GM18907 (cell line): ENCODE data around the gene ANKRD29.
"Not testable (repeated sequence)": the region's sequence is repeated elsewhere in the genome, so short reads cannot be mapped to it uniquely, and the experiment has no call there.

Experiments
- ATAC-seq: cut with Tn5 transposase; IDR thresholded peaks from one replicate; pipeline ENCODE4 v1.9.1; 2021; ENCODE audit warnings: mild to moderate bottlenecking, moderate library complexity; ENCODE audit not compliant: unreplicated experiment

ANKRD29 gene

DNA sequence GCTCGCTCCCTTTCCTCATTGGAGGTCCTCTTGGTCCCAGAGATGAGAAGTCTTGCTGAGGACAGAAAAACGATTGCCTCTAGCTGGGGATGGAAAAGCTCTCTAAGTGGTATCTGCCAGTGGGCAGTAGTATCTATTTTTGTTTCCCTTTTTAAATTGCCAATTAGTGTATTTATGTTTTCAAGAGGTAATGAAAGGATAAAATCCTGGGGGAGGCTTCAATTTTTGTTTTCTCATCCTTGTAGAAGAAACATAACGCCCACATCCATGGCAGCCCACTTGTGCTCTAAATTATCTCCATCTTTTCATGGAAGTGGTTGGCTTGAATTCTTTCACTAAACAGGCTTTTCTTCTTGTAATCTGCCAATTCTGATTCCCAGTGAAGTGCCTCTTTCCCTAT lies 14.3 kb downstream of the ANKRD29 start:
- no peak for ATAC-seq

DNA sequence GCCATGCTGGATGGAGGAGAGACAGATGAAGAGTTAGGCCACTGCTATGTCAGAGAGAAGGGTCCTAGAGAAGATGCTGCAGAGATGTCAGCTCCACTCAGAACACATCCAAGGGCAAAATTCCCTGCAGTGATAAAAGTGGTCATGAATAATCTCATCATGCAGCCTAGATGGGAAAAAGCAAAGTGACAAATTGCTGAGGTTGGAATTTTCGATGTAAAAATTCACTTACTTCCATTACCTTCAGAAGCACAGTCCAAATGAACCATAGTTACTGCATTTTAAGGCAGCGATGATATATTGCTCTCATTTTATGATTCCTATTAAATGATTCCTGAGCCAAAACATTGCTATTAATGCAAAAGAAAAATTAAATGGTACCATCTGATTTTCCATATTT lies 16.4 kb downstream of the ANKRD29 start:
- ATAC-seq, result no peak

DNA sequence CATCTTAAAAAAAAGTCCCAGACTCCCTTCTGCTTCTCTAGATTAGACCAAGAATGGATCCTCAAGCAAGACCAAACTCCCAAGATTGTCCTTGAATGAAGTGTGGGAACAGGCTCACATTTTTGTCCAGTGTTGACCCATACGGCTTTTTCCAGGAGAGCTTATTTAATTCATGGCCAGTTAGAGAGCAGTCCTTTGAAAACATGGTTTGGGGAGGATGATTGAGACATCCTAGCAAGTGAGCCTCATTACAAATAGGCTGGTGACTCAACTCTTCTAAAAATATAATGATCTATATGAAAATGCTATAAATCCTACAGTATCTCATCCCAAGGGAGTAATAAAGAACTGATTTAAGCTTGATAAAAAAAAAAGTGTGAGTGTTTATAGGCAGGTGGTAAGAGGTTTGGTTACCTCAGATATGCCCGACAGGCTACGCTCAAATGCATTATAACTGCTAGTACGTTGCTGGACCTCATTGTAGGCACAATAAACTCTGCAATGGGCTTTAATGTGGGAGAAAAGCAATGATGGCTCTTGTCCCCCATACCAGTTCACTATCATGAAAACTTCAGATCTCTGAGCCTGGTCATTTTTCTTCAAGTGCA lies 17.0 kb downstream of the ANKRD29 start:
- ATAC-seq, result no peak

DNA sequence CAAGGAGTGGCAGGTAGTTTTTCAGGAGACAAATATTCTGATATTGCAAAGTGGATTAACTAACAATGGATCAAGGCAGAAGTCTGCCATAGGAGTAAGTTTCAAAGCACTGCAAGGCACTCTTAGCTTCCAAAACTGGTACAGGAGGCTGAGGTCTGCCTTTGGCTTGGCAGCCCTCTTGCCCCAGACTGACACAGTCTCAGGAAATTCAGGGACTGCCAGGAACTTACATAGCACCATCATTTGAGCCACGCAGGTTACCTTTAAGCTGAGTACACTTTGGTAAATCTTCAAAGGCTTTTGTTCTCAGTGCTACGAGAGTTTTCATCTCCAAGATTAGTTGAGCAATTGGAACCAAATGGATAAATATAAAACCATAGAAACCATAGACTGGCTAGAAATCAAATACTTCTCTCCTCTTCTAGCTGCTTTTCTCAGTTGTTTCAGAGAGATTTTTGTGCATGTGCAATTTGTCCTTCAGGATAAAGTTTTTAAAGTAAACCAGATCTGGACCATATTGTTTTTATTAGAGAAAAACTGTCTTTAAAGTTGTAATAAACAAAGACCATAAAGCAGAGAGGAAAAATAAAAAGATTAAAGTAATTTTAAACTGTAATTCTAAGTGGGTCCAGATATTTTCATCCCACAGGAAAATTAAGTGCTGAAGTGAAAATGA lies 18.8 kb downstream of the ANKRD29 start:
- ATAC-seq, result no peak

DNA sequence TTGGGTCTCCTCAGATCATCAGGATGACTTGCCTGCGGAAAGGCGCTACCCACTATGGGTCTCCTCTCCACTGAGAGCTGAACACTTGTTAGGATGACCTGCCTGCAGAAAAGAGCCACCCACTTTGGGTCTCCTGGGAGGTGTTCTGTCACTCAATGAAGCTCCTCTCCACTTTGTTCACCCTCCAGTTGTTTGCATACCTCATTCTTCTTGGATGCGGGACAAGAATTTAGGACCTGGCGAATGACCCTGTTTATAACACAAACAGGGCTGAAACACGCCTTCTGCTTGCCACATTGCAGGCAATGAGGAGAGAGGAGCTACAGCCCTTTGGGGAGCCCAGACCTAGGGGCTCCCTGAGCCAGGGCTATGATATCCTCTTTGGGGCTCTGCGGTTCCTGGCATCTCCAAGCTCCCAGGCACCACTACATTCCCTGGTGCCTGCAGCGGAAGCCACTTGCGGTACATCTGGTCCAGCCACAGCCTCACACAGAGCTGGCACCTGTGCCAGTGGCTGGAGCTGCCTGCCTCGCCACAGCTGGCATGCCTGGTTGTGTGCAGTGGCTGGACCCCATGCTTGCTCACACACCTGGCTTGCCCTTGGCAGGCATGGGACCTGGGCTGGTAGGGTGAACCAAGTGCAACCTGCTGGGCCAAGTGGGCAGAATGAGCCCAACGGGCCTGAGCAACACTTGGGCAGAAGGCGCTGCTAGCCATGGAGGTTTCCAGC lies 20.6 kb downstream of the ANKRD29 start:
- no peak for ATAC-seq

DNA sequence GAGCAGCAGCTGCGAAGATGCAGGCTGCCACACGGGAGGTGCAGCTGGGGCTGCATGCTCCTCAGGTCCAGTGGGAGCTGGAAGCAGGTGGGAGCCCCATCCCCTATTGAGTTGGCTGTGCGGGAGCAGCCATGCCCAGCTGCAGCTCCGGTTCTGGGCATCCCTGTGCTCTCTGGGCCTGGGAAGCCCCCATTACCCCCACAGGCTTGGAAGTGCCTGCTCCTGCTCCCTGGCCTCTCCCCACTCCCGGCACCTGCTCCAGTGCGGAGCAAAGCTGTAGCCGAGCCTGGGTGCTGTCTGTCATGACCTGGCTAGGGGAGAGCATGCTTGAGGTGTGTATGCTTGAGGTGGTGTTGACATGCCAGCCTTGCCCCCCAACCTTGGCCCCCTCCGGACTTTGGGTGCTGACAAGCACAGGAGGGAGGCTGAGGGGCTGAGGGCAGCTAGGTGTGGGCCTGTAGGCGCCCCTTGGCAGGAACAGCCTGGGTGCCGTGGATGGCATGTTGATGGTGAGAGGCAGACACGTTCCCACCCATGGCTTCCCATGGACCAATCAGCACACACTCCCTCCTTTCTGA lies 21.5 kb downstream of the ANKRD29 start:
- no peak for ATAC-seq

DNA sequence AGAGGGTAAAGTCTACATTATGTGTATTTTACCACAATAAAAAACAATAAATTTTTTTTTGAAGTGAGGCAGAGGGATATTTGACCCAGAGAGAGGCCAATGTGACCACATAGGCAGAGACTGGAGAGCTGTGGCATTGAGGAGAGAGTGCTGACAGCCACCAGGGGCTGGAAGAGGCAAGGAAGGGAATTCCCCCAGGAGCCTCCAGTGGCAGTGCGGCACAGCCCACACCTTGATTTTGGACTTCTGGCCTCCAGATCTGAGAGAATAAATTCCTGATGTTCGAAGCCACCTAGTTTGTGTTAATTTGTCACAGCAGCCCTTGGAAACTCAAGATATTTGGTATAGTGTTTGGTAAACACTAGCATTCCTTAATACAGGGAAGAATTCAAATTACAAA lies 22.7 kb downstream of the ANKRD29 start:
- ATAC-seq, result no peak

DNA sequence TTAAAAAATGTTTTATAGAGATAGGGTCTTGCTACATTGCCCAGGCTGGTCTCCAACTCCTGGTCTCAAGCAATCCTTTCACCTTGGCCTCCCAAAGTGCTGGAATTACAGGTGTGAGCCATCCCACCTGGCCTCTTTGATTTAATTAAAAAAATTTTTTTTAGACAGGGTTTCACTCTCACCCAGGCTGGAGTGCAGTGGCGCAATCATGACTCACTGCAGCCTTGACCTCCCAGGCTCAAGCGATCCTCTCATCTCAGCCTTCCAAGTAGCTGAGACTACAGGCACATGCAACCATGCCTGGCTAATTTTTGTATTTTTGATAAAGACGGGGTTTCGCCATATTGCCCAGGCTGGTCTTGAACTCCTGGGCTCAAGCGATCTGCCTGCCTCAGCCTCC lies 26.3 kb downstream of the ANKRD29 start:
- not testable (repeated sequence) for ATAC-seq

DNA sequence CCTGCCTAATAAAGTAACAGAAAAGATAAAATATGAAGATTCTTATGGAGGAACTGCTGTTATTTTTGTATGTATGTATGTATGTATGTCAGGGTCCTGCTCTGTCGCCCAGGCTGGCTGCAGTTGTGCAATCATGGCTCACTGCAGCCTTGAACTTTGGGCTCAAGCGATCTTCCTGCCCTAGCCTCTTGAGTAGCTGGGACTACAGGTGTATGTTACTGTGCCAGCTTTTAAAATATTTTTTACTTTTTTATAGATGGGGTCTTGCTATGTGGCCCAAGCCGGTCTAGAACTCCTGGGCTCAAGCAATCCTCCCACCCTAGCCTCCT lies 26.7 kb downstream of the ANKRD29 start:
- no peak for ATAC-seq

DNA sequence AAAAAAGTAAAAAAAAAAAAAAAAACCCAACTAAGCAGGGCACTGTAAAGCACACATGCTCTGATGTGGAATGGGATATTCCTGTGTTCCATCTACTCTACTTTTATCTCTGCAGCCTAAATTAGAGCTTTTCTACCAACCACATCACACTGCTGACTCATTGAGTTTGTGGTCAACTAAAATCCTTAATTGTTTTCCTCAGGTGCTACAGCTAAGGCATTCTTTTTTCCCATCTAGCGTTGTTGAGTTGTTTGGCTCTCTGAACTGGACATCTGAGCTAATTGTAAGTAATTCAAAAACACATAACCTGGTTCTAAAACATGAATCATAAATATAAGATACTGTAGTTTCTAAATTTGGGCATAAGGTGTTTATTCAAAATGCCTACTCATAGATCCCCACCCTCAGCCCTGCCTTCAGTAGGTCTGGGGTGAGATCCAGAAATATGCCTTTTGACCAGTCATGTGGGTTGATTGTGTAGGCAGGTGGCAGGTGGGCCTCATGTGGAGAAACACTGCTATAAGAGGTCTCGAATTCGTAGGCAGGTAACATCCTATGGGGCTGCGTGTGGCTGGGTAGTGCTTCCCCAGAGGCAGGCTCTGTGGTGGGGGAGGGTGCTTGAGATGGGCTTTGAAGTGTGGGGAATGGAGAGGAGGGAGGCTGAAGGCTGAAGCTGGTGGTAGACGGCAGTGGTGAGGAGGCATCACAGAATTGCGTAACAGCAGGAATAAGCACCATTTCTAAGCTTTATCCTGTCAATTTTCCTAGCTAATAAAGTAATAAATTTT lies 27.2 kb downstream of the ANKRD29 start:
- ATAC-seq, result no peak

DNA sequence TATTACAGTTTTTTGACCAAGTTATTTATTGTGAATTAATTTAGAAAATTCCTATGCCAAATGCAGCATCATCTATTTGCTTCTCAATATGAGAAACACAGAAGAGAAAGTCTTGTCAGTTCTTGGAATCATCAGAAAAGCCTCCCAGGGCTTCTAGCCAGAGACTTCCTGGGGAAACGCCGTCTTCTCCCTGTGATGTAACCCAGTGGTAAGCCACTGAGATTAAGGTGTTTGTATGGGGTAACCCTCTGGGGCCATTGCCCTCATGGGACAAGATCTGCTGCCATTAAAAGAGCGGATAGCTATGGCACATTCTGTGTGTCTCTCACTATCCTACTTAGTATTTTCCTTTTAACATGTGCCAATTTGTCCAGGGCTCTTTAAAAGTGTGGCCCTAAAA lies 28.0 kb downstream of the ANKRD29 start:
- no peak for ATAC-seq

DNA sequence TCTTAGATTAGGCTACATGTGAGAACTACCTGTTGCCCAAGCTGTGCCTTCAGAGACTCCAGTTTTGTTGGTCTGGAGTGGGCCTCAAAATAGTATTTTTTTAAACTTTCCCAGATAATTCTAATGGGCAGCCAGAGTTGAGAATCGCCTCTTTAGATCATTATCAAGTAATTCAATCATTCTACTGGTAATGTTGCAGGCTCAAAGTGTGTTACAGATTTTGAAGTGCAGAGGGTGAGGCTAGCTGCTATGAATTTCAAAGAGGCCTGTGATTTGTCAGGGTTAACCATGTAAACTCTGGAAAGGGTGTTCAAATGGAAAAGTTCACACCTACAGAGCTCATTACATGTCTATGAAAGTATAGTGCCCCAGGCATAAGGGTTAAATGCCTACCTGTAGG lies 30.1 kb downstream of the ANKRD29 start:
- no peak for ATAC-seq

DNA sequence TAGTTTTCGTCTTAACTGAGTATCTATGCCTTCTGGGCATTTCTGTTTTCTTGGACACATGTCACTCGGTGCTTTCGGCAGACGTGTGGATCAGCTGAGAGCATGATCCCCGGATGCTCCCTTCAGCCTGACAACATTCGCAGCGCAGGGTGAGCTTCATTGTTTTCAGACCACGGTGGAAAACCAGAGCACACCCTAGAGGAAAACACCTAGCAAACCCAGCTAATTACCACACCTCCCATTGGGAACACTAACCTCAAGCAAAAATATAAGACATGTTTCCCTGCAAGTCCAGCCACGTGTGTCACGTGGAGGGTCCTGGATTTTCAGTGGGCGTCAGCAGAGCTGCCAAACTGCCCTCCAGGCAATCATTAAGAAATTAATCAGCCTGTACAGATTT lies 31.0 kb downstream of the ANKRD29 start:
- ATAC-seq, result no peak

DNA sequence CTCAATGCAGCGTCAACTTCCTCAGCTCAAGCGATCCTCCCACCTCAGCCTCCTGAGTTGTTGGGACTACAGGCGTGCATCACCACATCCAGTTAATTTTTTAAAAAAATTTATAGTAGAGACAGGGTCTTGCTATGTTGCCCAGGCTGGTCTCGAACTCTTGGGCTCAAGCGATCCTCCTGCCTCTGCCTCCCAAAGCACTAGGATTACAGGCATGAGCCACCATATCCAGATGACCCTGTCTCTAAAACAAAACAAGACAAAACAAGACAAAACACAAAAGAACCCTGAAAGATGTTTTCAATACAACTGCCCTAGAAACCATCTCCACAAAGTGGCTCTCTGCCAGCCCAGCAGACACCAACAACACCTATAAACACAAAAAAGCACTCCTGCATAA lies 31.4 kb downstream of the ANKRD29 start:
- ATAC-seq, result no peak

DNA sequence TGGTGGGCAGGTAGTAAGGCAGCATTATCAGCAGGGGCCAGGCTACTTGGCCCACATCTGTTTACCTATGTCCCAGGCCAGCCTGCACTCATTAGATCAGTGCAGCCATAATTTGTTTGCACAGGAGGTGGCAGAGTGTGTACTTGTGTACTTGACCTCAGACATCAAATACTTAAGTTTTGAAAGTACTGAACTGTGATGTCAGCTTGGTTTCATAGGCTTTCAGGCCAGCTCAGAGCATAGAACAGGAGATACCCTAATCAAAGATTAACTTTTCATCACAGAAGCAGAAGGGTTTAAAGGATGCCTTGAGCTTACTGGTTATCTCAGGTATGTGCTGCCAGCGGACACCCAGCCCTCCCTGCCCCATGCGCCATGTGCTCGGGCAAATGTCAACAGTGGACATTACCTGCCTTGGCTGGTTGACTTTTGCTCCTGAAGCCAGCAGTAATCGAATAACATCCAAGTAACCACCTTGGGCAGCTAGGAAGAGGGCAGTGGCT lies 33.2 kb downstream of the ANKRD29 start:
- peak; percentile 99 for ATAC-seq

DNA sequence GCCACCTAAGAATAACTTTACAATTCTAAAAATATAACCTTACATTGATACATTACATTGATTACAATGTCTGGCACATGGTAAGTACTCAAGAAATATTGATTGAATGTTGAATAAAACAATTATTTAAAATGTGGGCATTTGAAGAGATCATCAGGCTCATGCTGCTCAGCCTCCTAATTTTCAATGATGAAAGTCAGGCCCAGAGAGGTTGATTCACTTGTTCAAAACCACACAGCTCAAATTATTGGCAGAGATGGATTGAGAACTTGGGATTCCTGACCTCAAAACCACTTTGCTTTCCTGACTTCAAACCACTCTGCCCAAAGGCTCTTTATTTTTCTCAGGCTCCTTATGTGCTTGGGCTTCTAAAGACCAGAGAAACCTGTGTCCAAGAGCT lies 34.7 kb downstream of the ANKRD29 start:
- ATAC-seq, result no peak

DNA sequence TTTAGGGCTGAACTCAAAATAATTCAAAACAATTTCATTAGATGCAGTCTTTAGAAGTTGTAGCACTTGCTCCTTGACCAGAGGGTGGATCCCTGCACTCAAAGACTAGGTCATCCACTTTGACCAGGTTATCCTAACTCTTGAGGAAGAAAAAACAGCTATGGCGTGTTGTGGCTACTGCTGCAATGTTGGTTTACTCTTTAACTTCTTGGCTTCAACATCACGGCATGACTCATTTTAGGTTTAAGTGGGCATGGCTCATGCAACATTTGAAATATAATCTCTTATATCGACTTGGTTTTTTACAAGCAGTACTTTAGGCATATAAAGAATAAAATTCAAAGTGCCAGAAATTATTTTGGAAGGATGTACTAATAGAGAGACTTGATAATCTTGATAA lies 35.4 kb downstream of the ANKRD29 start:
- ATAC-seq, result no peak

DNA sequence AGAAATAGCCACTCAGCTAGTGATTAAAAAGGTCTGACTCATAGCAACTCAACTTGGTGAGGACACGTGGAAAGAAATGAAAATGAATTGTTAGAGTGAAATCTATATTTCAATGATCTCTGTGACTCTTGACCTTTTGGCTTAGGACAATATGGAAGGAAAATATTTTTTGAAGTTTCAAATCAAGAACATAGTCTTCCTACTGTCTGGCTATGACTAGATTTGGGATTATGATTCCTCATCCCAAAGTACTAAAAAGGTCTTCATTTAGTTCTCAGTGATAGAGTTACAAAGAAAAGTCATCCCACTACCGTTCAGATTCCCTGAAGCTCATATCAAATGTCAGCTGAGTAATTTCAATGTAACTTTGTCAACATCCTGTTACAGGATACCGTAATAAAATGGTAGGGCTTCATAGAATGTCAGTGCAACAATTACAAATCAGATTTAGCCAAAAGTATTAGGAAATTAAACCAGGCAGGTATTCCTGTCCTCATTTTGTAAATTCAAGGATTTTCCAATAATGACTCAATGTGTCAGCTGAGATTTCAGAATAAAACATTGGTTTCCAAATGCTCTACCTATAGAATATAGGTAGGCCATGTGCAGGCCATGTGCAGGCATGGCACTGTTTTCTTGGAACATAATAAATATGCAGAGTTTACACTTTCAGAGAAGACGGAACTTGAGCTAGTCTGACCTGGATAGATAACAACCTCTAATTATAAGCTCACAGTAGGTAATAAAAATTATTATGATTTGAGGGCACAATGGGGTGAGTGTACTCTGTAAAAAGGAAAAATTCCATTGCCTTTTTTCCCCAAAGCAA lies 36.0 kb downstream of the ANKRD29 start:
- no peak for ATAC-seq

DNA sequence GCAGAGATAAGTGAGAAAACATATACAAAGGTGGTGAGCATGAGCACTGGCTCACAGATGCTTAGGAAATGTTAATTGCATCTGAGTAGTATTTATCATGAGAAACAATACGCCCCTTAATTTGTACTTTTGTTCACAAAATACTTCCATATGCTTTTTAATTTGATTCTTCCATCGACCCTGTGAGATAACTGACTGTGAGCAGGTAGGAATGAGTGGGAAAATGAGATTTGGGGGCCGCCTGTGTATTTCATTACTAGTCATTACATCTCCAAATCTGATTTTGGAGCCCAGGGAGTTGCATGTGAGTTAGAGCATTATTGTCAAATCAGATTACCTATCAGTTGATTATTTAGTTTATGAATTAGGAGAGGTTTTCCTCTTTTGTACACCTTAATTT lies 39.7 kb downstream of the ANKRD29 start:
- ATAC-seq, result no peak

DNA sequence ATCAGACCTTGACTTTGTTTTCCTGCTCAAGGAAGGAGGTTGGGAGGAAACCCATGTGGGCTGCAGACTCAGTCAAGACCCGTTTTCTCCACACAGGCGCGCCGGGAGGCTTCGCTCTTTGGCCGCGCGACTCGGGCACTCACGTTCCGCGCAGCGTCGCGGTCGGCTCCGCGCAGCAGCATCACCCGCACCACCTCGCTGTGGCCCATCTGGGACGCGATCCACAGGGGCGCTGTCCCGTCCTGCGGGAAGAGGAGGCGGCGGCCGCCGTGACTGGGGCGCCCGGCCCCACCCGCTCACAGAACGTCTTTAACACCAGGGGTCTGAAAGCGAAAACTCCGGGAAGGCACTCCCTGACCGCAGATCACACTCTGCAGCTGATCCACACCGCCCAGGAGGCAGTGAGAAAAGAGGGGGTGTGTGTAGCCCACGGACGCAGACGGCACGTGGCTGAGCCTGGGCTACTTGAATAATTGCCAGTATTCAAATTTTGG lies 43.3 kb downstream of the ANKRD29 start:
- peak; percentile 14 for ATAC-seq
